ENCODE results near the gene EARS2.
A peak's percentile ranks its signal among the peaks of the same experiment; 100 is the strongest.
"Not testable (repeated sequence)": the region's sequence is repeated elsewhere in the genome, so short reads cannot be mapped to it uniquely, and the experiment has no call there.

Gene EARS2

GRCh38 chr16:23527961-23528643 is 29.0 kb downstream of the EARS2 start:
- DNase-seq (ENCODE audit: low spot score), result no peak

- DNase-seq (ENCODE audit: low spot score), result no peak
These were observed 32.3 kb downstream of the EARS2 start for GRCh38 chr16:23524886-23525285.

GRCh38 chr16:23523876-23524385 is 33.2 kb downstream of the EARS2 start:
- no peak for DNase-seq (ENCODE audit: low spot score)

GRCh38 chr16:23523321-23523720 is 33.8 kb downstream of the EARS2 start:
- DNase-seq (ENCODE audit: low spot score), result no peak

- DNase-seq (ENCODE audit: low spot score), result no peak
These were observed 35.2 kb downstream of the EARS2 start for GRCh38 chr16:23521965-23522364.

GRCh38 chr16:23521037-23521743 is 36.0 kb downstream of the EARS2 start:
- DNase-seq (ENCODE audit: low spot score), result no peak

GRCh38 chr16:23520500-23520899 is 36.6 kb downstream of the EARS2 start:
- no peak for DNase-seq (ENCODE audit: low spot score)

- DNase-seq (ENCODE audit: low spot score), result no peak
These were observed 37.9 kb downstream of the EARS2 start for GRCh38 chr16:23519282-23519681.

GRCh38 chr16:23518435-23518891 is 38.7 kb downstream of the EARS2 start:
- DNase-seq (ENCODE audit: low spot score), result no peak

GRCh38 chr16:23516366-23517137 is 40.6 kb downstream of the EARS2 start:
- no peak for DNase-seq (ENCODE audit: low spot score)

- no peak for DNase-seq (ENCODE audit: low spot score)
These were observed 41.3 kb downstream of the EARS2 start for GRCh38 chr16:23515881-23516280.

- peak; percentile 40 for DNase-seq (ENCODE audit: low spot score)
These were observed 42.6 kb downstream of the EARS2 start for GRCh38 chr16:23514381-23515152.

GRCh38 chr16:23512168-23512695 is 44.9 kb downstream of the EARS2 start:
- DNase-seq (ENCODE audit: low spot score), result no peak

- no peak for DNase-seq (ENCODE audit: low spot score)
These were observed 45.4 kb downstream of the EARS2 start for GRCh38 chr16:23511731-23512130.

- not testable (repeated sequence) for DNase-seq (ENCODE audit: low spot score)
These were observed 46.3 kb downstream of the EARS2 start for GRCh38 chr16:23510915-23511270.

GRCh38 chr16:23510164-23510914 is 46.8 kb downstream of the EARS2 start, which contains the start of gene GGA2:
GGA2 (minus strand) TSS chr16:23510494; CDS start chr16:23510411, 83 bp downstream.
- peak; percentile 74 for DNase-seq (ENCODE audit: low spot score)

GRCh38 chr16:23509782-23510163 is 47.4 kb downstream of the EARS2 start:
- DNase-seq (ENCODE audit: low spot score), result peak; percentile 25

- DNase-seq (ENCODE audit: low spot score), result no peak
These were observed 47.8 kb downstream of the EARS2 start for GRCh38 chr16:23509441-23509754.

GRCh38 chr16:23508589-23509440 is 48.3 kb downstream of the EARS2 start:
- DNase-seq (ENCODE audit: low spot score), result no peak

- no peak for DNase-seq (ENCODE audit: low spot score)
These were observed 50.5 kb downstream of the EARS2 start for GRCh38 chr16:23506606-23506994.
